H1 (cell line): ENCODE measurements around the gene VIPR2. TPM values are rescaled to one million over a fixed set of nuclear protein-coding genes. Genes with fewer than 3 reads are reported as not detected.

ENCODE experiments used
- BCL11A ChIP-seq, 2 experiments: IDR thresholded peaks; one replicate each; pipeline ENCODE4 v1.6.1; 2011; ENCODE audit warnings: low read depth in 2 of 2, low read length in 2 of 2, mild to moderate bottlenecking in 2 of 2
- CTBP2 ChIP-seq: IDR thresholded peaks from 2 replicates; pipeline ENCODE4 v1.7.0; 2011; ENCODE audit warnings: borderline replicate concordance, mild to moderate bottlenecking, moderate library complexity, mixed read lengths, low read length; ENCODE audit not compliant: insufficient read depth, insufficient read length
- FOSL1 ChIP-seq: IDR thresholded peaks from 2 replicates; pipeline ENCODE4 v1.6.1; 2011; ENCODE audit warnings: mild to moderate bottlenecking, low read depth, low read length, moderate library complexity; ENCODE audit not compliant: insufficient read depth
- HDAC2 ChIP-seq, 2 experiments: fragments of 300-600 bp in 1 of 2; sonication (generic) in 1 of 2; IDR thresholded peaks; 2 replicates each; pipeline ENCODE4 v1.6.1; 2011 to 2012; ENCODE audit warnings: low read depth in 2 of 2, low read length in 2 of 2, mild to moderate bottlenecking in 2 of 2, moderate library complexity in 2 of 2, borderline replicate concordance in 1 of 2, inconsistent platforms in 1 of 2
- KDM5A ChIP-seq: fragments of 200-600 bp; IDR thresholded peaks from 2 replicates; pipeline ENCODE4 v1.7.1; 2012; ENCODE audit warnings: mild to moderate bottlenecking, low read length, inconsistent platforms, mixed read lengths
- MAFK ChIP-seq: IDR thresholded peaks from 2 replicates; pipeline ENCODE4 v1.6.1; 2012; ENCODE audit warnings: low read depth, mild to moderate bottlenecking, improper control_type of control experiment, low read length
- SAP30 ChIP-seq: fragments of 300-600 bp; sonication (generic); IDR thresholded peaks from 2 replicates; pipeline ENCODE4 v1.7.1; 2012; ENCODE audit warnings: low read length, moderate library complexity, mild to moderate bottlenecking, inconsistent platforms; ENCODE audit not compliant: insufficient read depth, insufficient replicate concordance
- TEAD4 ChIP-seq: IDR thresholded peaks from 2 replicates; pipeline ENCODE4 v1.6.1; 2012; ENCODE audit warnings: low read depth, low read length, inconsistent platforms, mixed read lengths
- polyA plus RNA-seq, 7 experiments: library from polyadenylated mRNA; depleted of rRNA in 3 of 7; stranded (reverse) in 5 of 7; unstranded in 2 of 7; fragments of >200 nt in 5 of 7; fragments of 200-250 nt in 2 of 7; gene quantifications; 1 replicate in 5 of 7; 2 replicates in 1 of 7; 4 replicates in 1 of 7; pipeline versions ENCODE4 v1.2.1 to v1.2.3, GENCODE V29; 2011 to 2013; ENCODE audit warnings: missing spikeins in 2 of 7, mixed read lengths in 2 of 7
- total RNA-seq: library from RNA; stranded (reverse); fragmentation: NEBNext Ultra II Directional; extraction: Animal tissue kit (Norgen Biotek cat#: 25700); gene quantifications from 2 replicates; pipeline ENCODE4 v1.2.1, GENCODE V29; 2021

VIPR2 gene
- total and polyA plus RNA-seq, 2 of the 8 experiments (the other 6 are each of a cell fraction or from before 2014, with no cell fraction given), result 2.4 to 6.3 TPM

DNA sequence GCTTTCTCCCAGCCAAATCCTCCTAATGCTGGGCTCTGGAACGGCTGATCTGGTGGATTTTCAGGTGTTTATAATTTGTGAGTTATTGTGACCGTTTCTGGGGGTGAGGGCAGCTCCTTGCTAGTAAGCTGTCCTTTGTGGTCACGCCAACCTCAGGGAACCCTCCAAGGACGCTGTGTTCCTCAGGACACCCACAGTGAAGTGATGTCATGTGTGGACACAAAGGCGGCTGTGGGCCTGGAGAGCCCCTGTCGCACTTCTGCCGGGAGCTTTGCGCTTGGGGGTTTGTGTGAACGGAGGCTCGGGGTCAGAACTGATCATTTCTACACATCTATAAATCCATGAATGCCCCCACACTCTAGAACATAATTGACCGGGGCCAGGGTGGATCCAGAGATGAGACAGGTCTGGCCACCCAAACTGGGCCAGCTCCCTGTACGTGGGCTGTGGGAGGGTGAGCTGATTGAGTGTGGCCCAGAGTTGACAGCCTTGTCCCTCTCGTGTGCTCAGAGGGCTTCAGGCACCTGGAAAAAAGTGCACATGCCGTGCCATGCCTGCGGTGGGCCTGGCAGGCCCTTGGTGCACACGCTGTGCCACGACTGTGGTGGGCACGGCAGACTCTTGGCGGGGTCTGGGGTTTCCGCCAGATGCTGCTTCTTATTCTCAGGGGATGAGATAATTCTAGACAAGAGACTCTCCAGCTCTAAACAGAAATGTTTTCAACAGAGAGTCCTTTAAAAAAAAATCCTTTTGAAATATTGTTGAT lies 130.2 kb downstream of the VIPR2 start (continued):
- TF ChIP-seq HDAC2 (IDR thresholded peaks at IDR 0.05; ENCODE audit: borderline replicate concordance in 1 of 2, low read depth in 2 of 2, low read length in 2 of 2) (no peak), MAFK (no peak), TEAD4 (no peak), BCL11A (IDR thresholded peaks at IDR 0.05; ENCODE audit: low read depth in 2 of 2, low read length in 2 of 2) (no peak), KDM5A (no peak), FOSL1 (no peak), SAP30 (no peak), CTBP2 (no peak)
- TF ChIP-seq, all 59 proteins: peak for 0
